Measurements from ENCODE around the gene OR13J1.

GRCh38 chr9:35856882-35857281 lies 13.3 kb downstream of the OR13J1 start:
- TF ChIP-seq CTCF (conservative IDR thresholded peaks at IDR 0.05; ENCODE audit: low read depth in 2 of 2) (no peak), EZH2 (IDR thresholded peaks at IDR 0.05; ENCODE audit: low read depth, unreplicated experiment) (no peak), CREB1 (CRISPR knock-in tag; IDR thresholded peaks at IDR 0.05; ENCODE audit: low read depth) (no peak), POLR2AphosphoS5 (IDR thresholded peaks at IDR 0.05; ENCODE audit: low read depth) (no peak), ETS1 (IDR thresholded peaks at IDR 0.05) (no peak), JUNB (IDR thresholded peaks at IDR 0.05; ENCODE audit: unreplicated experiment) (no peak), ZNF114 (CRISPR knock-in tag; IDR thresholded peaks at IDR 0.05) (no peak)

All from GM23338 (cell line).